Inflammatory macrophage treated with lipopolysaccharide for 4 hours (primary cell): Measurements from ENCODE around the gene C6orf89.
"Not testable (repeated sequence)": the region's sequence is repeated elsewhere in the genome, so short reads cannot be mapped to it uniquely, and the experiment has no call there.

ENCODE experiments used
- DNase-seq: peaks from one replicate; pipeline ENCODE4 v3.0.0-alpha.2; 2020

Gene C6orf89

GRCh38 chr6:36924778-36925374 lies 39.1 kb downstream of the C6orf89 start:
- DNase-seq: no peak

DNA sequence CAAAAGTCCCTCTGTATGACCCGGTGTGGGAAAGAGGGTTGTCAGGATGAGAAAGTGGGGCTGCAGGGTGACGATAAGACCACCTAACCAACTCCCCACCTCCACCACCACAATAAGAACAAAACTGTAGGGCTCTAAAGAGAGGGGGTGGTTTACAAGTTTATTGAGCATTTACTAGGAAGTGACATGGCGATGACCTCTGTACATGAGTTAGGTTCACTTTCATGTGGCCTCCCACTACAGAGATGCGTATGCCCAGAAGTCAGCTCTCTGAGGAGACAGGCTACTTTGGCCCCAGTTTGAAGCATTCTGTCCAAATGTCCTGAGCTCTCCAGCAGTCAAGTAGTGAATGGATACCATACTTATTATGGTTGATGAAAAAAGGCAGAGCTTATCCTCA lies 40.1 kb downstream of the C6orf89 start:
- no peak for DNase-seq

GRCh38 chr6:36926708-36927513 lies 41.2 kb downstream of the C6orf89 start:
- no peak for DNase-seq

DNA sequence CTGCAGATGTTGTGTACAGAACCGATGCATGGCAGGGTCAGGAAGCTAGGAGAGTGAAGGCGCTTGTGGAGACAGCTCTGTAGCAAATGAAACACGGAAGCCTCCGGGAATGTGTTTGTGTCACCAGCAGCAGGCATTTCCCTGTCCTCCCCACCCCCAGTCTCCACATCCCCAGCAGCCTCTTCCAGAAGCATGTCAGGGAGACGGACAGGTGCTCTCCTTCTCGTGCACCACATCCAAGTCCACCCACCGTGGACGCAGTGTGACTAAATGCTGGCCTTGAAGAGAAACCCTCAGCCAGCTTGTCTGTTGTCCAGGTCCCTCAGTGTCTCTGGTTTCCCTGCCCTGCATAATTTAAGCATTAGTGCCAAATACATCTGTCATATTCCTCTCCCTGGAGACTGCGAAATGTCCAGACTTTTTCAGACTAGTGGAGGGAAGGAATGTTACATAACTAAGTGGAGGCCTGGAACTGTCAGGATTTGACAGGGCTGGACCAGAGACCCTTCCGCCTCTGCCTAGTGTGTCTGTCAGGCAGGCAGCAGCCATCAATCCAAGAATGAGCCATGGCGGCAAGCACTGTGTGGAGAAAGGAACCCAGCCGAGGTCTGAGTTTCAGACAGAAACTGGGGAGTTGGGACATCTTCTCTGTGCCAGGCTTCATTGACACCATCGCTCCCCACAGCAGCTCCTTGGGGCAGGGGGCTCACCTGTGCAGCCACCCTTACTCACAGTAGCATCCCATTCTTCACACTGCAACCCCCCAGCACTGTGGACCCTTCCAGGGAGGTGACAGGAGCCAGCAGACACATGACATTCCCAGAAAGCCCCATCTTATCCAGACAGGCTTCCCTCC lies 42.2 kb downstream of the C6orf89 start:
- DNase-seq: no peak

DNA sequence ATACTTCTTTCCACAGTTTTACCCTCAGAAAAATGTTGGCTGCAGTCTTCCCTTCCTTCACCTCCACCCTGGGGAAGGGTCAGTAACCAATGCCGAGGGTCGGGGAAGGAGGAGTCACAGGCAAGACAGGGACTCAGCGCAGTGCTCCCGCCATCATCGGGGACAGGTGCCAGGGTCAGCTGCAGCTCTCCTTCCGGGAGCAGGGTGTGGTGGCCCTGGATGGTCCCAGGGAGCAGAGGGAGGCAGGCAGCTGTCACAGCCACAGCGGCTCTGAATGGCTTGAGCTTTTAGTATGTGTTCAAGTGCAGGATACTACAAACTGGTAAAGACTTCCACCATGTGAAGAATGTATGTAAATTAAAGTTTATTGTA lies 42.8 kb downstream of the C6orf89 start:
- no peak for DNase-seq

GRCh38 chr6:36929152-36929551 lies 43.4 kb downstream of the C6orf89 start:
- no peak for DNase-seq

DNA sequence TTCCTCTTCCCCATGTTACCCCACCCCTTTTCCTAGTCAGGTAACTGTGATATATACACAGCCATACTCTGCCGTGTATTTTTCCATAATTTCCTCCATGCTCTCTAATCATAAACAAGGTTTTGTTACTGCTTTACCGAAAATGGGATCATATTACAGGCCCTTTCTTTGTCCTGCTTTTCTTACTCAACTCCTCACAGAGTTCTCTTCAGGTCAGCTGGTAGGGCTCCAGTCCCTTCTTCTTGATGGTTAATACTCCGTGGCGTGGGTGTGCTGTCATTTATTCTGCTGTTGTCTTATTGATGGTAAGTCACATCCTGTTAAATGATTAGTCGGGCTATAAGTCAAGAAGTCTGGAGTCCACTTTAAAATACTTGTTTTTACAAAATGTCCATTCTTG lies 43.9 kb downstream of the C6orf89 start:
- no peak for DNase-seq

GRCh38 chr6:36930483-36930882 lies 44.7 kb downstream of the C6orf89 start:
- DNase-seq: no peak

DNA sequence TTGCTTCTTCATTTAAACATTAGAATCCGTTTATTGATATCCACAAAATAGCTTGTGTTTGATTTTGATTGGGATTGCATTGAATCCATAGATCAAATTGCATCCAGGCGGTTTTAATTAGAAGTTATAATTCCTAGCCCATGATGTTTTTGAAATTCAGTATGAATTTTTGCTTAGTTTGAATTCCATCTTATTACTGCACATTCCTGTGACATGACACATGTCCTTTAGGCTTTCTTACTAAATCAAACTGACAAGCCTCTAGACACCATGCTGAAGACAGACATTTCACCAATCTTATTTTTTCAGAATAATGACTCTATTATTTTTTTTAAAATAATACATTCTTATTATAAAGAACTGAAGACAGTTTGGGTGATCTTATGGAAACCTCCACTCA lies 47.4 kb downstream of the C6orf89 start:
- no peak for DNase-seq

- DNase-seq: no peak
Measured at GRCh38 chr6:36933519-36933918, 47.8 kb downstream of the C6orf89 start.

GRCh38 chr6:36934901-36935300 lies 49.1 kb downstream of the C6orf89 start:
- DNase-seq: no peak

- no peak for DNase-seq
Measured at GRCh38 chr6:36936824-36937223, 51.1 kb downstream of the C6orf89 start.

DNA sequence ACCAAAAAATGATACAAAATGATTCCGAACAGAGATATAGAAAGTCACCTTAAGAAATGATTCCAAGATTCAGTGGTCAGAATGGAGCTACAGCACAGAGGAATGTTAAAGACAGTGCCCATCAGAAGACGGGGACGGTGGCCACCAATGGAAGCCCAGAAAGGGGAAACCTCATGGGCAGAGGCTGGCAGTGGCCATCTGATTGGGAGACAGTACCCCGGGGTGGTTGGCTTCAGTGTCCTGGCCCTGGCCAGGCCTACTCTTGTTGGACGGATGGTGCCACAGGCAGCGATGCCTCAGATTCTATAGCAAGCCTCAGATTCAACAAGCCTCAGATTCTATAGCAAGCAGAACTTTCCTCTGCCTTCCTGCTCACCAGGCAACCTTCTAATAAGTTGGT lies 52.1 kb downstream of the C6orf89 start:
- no peak for DNase-seq

DNA sequence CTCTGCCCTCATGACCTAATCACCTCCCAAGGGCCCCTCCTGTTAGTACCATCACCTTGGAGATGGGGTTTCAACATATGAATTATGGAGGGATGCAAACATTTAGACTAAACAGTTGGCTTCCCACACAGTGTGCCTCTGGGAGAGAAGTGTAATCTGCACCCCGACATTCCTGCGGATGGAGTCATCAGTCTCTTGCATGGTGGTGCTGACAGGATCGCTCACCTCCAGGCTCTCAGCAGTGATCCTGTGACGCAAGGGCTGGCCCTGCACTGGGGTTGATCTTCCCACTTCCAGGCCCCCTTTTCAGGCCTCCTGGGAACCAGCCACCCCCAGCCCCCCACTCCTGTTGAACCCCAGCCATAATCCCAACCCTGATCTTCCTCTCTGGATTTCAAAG lies 52.8 kb downstream of the C6orf89 start:
- DNase-seq: no peak

- DNase-seq: not testable (repeated sequence)
Measured at GRCh38 chr6:36939005-36939404, 53.3 kb downstream of the C6orf89 start.

- DNase-seq: no peak
Measured at GRCh38 chr6:36940027-36940426, 54.3 kb downstream of the C6orf89 start.

DNA sequence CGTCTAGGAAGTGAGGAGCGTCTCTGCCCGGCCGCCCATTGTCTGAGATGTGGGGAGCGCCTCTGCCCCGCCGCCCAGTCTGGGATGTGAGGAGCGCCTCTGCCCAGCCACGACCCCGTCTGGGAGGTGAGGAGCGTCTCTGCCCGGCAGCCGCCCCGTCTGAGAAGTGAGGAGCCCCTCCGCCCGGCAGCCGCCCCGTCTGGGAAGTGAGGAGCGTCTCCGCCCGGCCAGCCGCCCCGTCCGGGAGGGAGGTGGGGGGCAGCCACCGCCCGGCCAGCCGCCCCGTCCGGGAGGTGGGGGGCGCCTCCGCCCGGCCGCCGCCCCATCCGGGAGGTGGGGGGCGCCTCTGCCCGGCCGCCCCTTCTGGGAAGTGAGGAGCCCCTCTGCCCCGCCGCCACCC lies 55.8 kb downstream of the C6orf89 start:
- not testable (repeated sequence) for DNase-seq

DNA sequence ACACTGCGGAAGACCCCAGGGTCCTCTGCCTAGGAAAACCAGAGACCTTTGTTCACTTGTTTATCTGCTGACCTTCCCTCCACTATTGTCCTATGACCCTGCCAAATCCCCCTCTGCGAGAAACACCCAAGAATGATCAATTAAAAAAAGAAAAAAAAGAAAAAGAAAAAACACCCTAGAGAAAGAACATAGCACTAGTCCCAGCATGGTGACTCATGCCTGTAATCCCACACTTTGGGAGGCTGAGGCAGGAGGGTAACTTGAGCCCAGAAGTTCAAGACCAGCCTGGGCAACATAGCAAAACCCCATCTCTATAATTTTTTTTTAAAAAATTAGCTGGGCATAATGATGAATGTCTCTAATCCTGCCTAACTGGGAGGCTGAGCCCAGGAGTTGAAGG lies 56.6 kb downstream of the C6orf89 start:
- DNase-seq: not testable (repeated sequence)

GRCh38 chr6:36944650-36945049 lies 58.9 kb downstream of the C6orf89 start:
- DNase-seq: no peak

GRCh38 chr6:36945301-36945700 lies 59.5 kb downstream of the C6orf89 start:
- DNase-seq: no peak

DNA sequence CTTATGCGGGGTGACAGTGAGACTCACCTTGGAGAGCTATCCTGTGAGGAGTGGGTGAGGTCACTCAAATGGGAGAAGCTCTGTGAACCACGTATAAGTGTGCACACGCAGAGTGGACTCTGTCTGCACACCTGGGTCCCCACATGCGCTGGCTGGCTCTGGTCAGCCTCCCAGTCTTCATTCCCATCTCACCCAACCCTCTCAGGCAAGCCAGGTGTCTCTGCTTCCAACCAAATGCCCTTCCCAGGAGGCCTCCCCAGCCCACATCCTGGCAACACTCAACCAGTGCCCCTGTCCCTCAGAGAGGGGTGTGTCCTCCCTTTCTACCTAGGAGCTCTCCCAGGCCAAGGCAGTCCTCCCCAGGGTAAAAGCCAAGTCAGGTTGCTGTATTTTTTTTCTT lies 60.8 kb downstream of the C6orf89 start:
- no peak for DNase-seq

DNA sequence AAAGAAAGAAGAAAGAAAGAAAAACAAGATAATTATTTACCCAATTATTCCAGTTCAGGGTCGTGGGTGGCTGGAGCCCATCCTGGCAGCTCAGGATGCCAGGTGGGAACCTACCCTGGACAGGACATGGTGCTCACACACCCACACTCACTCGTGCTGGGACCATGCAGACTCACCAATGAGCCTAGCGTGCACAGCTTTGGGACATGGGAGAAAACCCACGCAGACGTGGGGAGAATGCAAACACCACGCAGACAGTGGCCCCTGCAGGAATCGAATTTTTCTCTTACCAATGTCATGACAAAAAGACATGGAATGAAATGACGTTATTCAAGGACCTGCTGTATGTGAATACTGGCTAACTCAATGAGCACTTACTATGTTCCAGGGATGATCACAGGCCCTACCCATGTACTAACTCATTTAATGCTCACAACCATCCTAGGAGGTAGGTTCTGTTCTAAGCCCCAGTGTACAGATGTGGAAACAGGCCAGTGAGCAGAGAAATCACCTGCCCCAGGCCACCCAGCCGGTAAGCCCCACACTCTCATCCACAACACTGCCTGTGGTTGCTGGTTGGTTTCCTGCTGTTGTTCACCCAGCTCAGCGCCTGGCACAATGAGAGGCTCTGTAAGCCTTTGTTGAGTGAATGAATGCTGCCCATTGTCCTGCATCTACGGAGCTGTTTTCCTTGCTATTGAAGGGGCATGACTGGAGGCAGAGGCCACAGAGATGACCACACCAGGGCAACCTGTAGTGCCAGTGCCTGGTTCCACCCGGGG lies 62.0 kb downstream of the C6orf89 start:
- no peak for DNase-seq

DNA sequence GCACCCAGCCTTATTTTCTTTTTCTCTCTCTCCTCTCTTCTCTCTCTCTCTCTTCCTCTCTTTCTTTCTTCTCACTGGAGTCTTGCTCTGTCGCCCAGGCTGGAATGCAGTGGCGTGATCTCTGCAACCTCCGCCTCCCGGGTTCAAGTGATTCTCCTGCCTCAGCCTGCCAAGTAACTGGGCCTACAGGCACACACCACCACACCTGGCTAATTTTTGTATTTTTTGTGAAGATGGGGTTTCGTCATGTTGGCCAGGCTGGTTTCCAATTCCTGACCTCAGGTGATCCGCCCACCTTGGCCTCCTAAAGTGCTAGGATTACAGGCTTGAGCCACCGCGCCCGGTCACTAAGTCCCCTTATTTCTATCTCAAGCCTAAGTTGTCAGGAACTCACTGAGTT lies 63.3 kb downstream of the C6orf89 start:
- not testable (repeated sequence) for DNase-seq
